HG03108 (cell line): ENCODE results near the gene CBX8.

Source experiments
- ATAC-seq: cut with Tn5 transposase; IDR thresholded peaks from one replicate; pipeline ENCODE4 v1.9.1; 2021; ENCODE audit warnings: moderate library complexity; ENCODE audit not compliant: unreplicated experiment

Gene CBX8

GRCh38 chr17:79835953-79836509, 39.2 kb upstream of the CBX8 start:
- no peak for ATAC-seq

GRCh38 chr17:79835470-79835899, 38.6 kb upstream of the CBX8 start:
- ATAC-seq: no peak

- no peak for ATAC-seq
Observed at GRCh38 chr17:79834565-79835469, 37.9 kb upstream of the CBX8 start.

GRCh38 chr17:79833744-79834564, 37.1 kb upstream of the CBX8 start:
- ATAC-seq: no peak

GRCh38 chr17:79833110-79833450, 36.2 kb upstream of the CBX8 start:
- ATAC-seq: no peak

GRCh38 chr17:79832218-79833109, 35.6 kb upstream of the CBX8 start:
- no peak for ATAC-seq

- ATAC-seq: no peak
Observed at GRCh38 chr17:79831265-79832217, 34.7 kb upstream of the CBX8 start.

GRCh38 chr17:79830763-79831264, 33.9 kb upstream of the CBX8 start:
- ATAC-seq: no peak

GRCh38 chr17:79830303-79830702, 33.4 kb upstream of the CBX8 start:
- no peak for ATAC-seq

- ATAC-seq: no peak
Observed at GRCh38 chr17:79829457-79829856, 32.6 kb upstream of the CBX8 start.

- ATAC-seq: no peak
Observed at GRCh38 chr17:79829004-79829403, 32.1 kb upstream of the CBX8 start.

GRCh38 chr17:79826841-79827578, 30.1 kb upstream of the CBX8 start:
- no peak for ATAC-seq

GRCh38 chr17:79826204-79826680, 29.4 kb upstream of the CBX8 start:
- ATAC-seq: no peak

- ATAC-seq: no peak
Observed at GRCh38 chr17:79825580-79825921, 28.7 kb upstream of the CBX8 start.

- no peak for ATAC-seq
Observed at GRCh38 chr17:79824893-79825579, 28.2 kb upstream of the CBX8 start.

GRCh38 chr17:79824234-79824633, 27.4 kb upstream of the CBX8 start:
- ATAC-seq: no peak

- no peak for ATAC-seq
Observed at GRCh38 chr17:79822583-79823124, 25.8 kb upstream of the CBX8 start.
